Endothelial cell of umbilical vein (primary cell): ENCODE data around the gene MAP3K19. TPM values are rescaled to one million over a fixed set of nuclear protein-coding genes. Genes with fewer than 3 reads are reported as not detected.

ENCODE experiments used
- BruUV-seq: library from RNA; stranded (reverse); fragments of 400-500 nt; replicated peaks from 2 replicates; lab custom pipeline; 2021; lab: Mats Ljungman, UMichigan
- CTCF ChIA-PET: fragments of 300-600, 350-600 bp; sonication (Branson Sonifier 250); formaldehyde crosslinking; loops from one replicate; lab custom pipeline; 2021; ENCODE audit warnings: antibody characterized with exemption, inconsistent platforms; lab: Charles Lee
- POLR2A ChIA-PET: fragments of 300-600, 350-600 bp; sonication (Branson Sonifier 250); formaldehyde crosslinking; loops from one replicate; lab custom pipeline; 2021; ENCODE audit warnings: antibody characterized with exemption, inconsistent platforms; lab: Charles Lee
- DNase-seq: peaks from one replicate; pipeline ENCODE4 v3.0.0-alpha.2; 2011; ENCODE audit warnings: low read depth, low spot score
- FAIRE-seq: peaks from 2 replicates; lab custom pipeline; 2011; peaks lifted over from hg19 to GRCh38; lab: Jason Lieb, UNC
- H2AFZ ChIP-seq: 2 replicates; pipeline ENCODE4 v1.6.0; 2012; ENCODE audit warnings: low read depth, low read length, control low read depth, inconsistent platforms
- H3K27ac ChIP-seq: 2 replicates; pipeline ENCODE4 v1.5.1; 2011; ENCODE audit warnings: low read depth, mild to moderate bottlenecking, control low read depth, low read length, moderate library complexity; ENCODE audit not compliant: insufficient read depth
- H3K27me3 ChIP-seq, 2 experiments: 2 replicates each; pipeline versions ENCODE4 v1.6.0 to v1.6.1; 2011; ENCODE audit warnings: low read length in 2 of 2, mixed read lengths in 1 of 2; ENCODE audit not compliant: control insufficient read depth in 2 of 2, insufficient read depth in 2 of 2
- H3K36me3 ChIP-seq, 2 experiments: 2 replicates in 1 of 2; 3 replicates in 1 of 2; pipeline ENCODE4 v1.5.1; 2011; ENCODE audit warnings: low read length in 2 of 2, mild to moderate bottlenecking in 1 of 2, moderate library complexity in 1 of 2; ENCODE audit not compliant: control insufficient read depth in 2 of 2, insufficient read depth in 2 of 2; ENCODE audit errors: extremely low read depth in 1 of 2
- H3K4me1 ChIP-seq: 3 replicates; pipeline ENCODE4 v1.5.1; 2011; ENCODE audit warnings: mild to moderate bottlenecking, low read length; ENCODE audit not compliant: control insufficient read depth, insufficient read depth; ENCODE audit errors: extremely low read depth
- H3K4me2 ChIP-seq: 2 replicates; pipeline ENCODE4 v1.6.1; 2011; ENCODE audit warnings: low read length, control low read depth, mixed read lengths; ENCODE audit not compliant: insufficient read depth
- H3K4me3 ChIP-seq, 3 experiments: fragments of 200-600 bp in 1 of 3; sonication (generic), shearing (Covaris generic) in 1 of 3; replicated peaks in 1 of 3; 2 replicates each; pipeline ENCODE4 v1.5.1; 2011 to 2016; ENCODE audit warnings: control low read depth in 3 of 3, low read length in 3 of 3, mild to moderate bottlenecking in 2 of 3, inconsistent platforms in 1 of 3, low read depth in 1 of 3, moderate library complexity in 1 of 3; ENCODE audit not compliant: insufficient read depth in 1 of 3
- H3K79me2 ChIP-seq: 2 replicates; pipeline ENCODE4 v1.6.0; 2012; ENCODE audit warnings: low read length, inconsistent platforms; ENCODE audit not compliant: control insufficient read depth, insufficient read depth
- H3K9ac ChIP-seq: replicated peaks from 2 replicates; pipeline ENCODE3; 2011; ENCODE audit warnings: low read length, control low read depth; ENCODE audit not compliant: insufficient read depth; ENCODE audit errors: extremely low read depth
- H3K9me1 ChIP-seq: replicated peaks from 3 replicates; pipeline ENCODE4 v1.6.0; 2011; ENCODE audit warnings: mild to moderate bottlenecking, low read length; ENCODE audit not compliant: control insufficient read depth, insufficient read depth; ENCODE audit errors: extremely low read depth
- H3K9me3 ChIP-seq: replicated peaks from 2 replicates; pipeline ENCODE4 v1.5.1; 2012; ENCODE audit warnings: low read length, inconsistent platforms; ENCODE audit not compliant: control insufficient read depth, insufficient read depth
- H4K20me1 ChIP-seq: replicated peaks from 2 replicates; pipeline ENCODE3; 2011; ENCODE audit warnings: mild to moderate bottlenecking, low read length; ENCODE audit not compliant: control insufficient read depth, insufficient read depth; ENCODE audit errors: extremely low read depth
- EZH2 ChIP-seq: IDR thresholded peaks from 2 replicates; pipeline ENCODE4 v1.6.1; 2012; ENCODE audit warnings: borderline replicate concordance, low read depth, mild to moderate bottlenecking, moderate library complexity, low read length, inconsistent platforms; ENCODE audit not compliant: severe bottlenecking
- FOS ChIP-seq: IDR thresholded peaks from 2 replicates; pipeline ENCODE4 v1.6.1; 2011; ENCODE audit warnings: mild to moderate bottlenecking, low read length, moderate library complexity, borderline replicate concordance; ENCODE audit not compliant: insufficient read depth
- GATA2 ChIP-seq: IDR thresholded peaks from 2 replicates; pipeline ENCODE4 v1.7.0; 2011; ENCODE audit warnings: low read depth, mild to moderate bottlenecking, moderate library complexity, mixed read lengths, low read length; ENCODE audit not compliant: insufficient read length, insufficient read depth
- JUN ChIP-seq: IDR thresholded peaks from 2 replicates; pipeline ENCODE4 v1.6.1; 2011; ENCODE audit warnings: borderline replicate concordance, low read depth; ENCODE audit not compliant: insufficient read length, insufficient read depth
- MYC ChIP-seq: IDR thresholded peaks from one replicate; pipeline ENCODE4 v1.6.1; 2011; ENCODE audit warnings: mild to moderate bottlenecking, low read depth, low read length
- POLR2A ChIP-seq: IDR thresholded peaks from 2 replicates; pipeline ENCODE4 v1.6.1; 2012; ENCODE audit warnings: low read depth, mild to moderate bottlenecking, control low read depth, low read length
- POLR2AphosphoS5 ChIP-seq: IDR thresholded peaks from 2 replicates; pipeline ENCODE4 v1.6.1; 2012; ENCODE audit warnings: low read depth, mild to moderate bottlenecking, control low read depth, low read length, moderate library complexity; ENCODE audit not compliant: insufficient read depth
- dilution Hi-C: fragments of 300-500 bp; cut with MboI; formaldehyde crosslinking; loops from one replicate; pipeline ENCODE4 v1.15.0; 2019; ENCODE audit warnings: low sequenced_read_pairs; ENCODE audit not compliant: extremely low pct_ligation_motif_present
- intact Hi-C: fragments of 100-400 bp; cut with micrococcal nuclease; formaldehyde crosslinking; loops from one replicate; pipeline ENCODE4 v1.10.0; 2022
- polyA plus RNA-seq, 4 experiments: library from polyadenylated mRNA; depleted of rRNA in 3 of 4; stranded (reverse) in 3 of 4; unstranded in 1 of 4; fragments of >200 nt; gene quantifications; 2 replicates each; pipeline versions ENCODE4 v1.2.1 to v1.2.3, GENCODE V29; 2011 to 2012; ENCODE audit warnings: missing spikeins in 1 of 4
- total RNA-seq: library from RNA; stranded (reverse); gene quantifications from 2 replicates; pipeline ENCODE4 v1.2.3, GENCODE V29; 2021
- TF ChIP-seq, protein P1 (sequence below): IDR thresholded peaks from 2 replicates; pipeline ENCODE4 v1.6.1; 2011; ENCODE audit not compliant: insufficient read depth, insufficient read length
- TF ChIP-seq, protein P2 (sequence below), 2 donors: IDR thresholded peaks; 1 replicate in 1 of 2; 2 replicates in 1 of 2; pipeline ENCODE4 v1.5.1; 2011; ENCODE audit warnings: low read length in 2 of 2, mild to moderate bottlenecking in 2 of 2, moderate library complexity in 2 of 2, control low read depth in 1 of 2, inconsistent platforms in 1 of 2, low read depth in 1 of 2; ENCODE audit not compliant: insufficient read depth in 1 of 2; ENCODE audit errors: extremely low read depth in 1 of 2

MAP3K19 gene
- total and polyA plus RNA-seq, 2 donors (not counting 3 experiments of a cell fraction or from before 2014, with no cell fraction given), result not detected

DNA sequence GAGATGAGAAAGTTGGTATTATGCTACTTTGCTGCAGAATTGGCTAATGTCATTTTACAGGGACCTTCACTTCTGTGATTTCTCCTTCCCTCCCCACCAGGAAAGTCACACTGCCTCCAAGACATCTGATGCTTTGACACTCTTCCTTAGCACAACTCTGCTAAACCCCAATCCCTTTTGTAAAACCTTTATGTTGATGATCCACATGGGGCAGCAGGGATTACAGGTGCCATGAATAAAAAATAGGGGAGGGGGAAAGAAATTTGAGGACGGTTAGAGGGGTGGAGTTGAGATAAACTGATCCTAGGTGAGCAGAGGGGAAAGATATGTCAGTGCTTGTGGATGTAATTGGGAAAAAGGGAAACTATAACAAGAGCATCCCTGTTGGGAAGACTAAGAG is 102.3 kb downstream of the MAP3K19 start:
- Histone ChIP-seq H3K36me3 (peaks cover 7 to 18% of the 10 kb centered on the region in 2 experiments), H3K9me1 (no peaks in the 10 kb centered on the region), H3K4me2 (no peak overlapping the region), H3K4me1 (no peaks in the 10 kb centered on the region), H3K9ac (no peak overlapping the region), H3K27me3 (no peaks in the 10 kb centered on the region), H3K9me3 (no peaks in the 10 kb centered on the region), H3K4me3 (no peak overlapping the region), H4K20me1 (peaks cover under 1% of the 10 kb centered on the region), H2AFZ (no peak overlapping the region), H3K27ac (no peak overlapping the region), H3K79me2 (peaks cover 23% of the 10 kb centered on the region)
- FAIRE-seq, result no peak
- dilution Hi-C loops, result no loop called here
- CTCF ChIA-PET, result no interaction called here
- TF ChIP-seq, protein P1, sequence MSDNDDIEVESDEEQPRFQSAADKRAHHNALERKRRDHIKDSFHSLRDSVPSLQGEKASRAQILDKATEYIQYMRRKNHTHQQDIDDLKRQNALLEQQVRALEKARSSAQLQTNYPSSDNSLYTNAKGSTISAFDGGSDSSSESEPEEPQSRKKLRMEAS, result no peak
- TF ChIP-seq POLR2AphosphoS5 (no peak), POLR2A (no peak), FOS (no peak), EZH2 (no peak), GATA2 (no peak), MYC (no peak), JUN (no peak)
- TF ChIP-seq, protein P2, sequence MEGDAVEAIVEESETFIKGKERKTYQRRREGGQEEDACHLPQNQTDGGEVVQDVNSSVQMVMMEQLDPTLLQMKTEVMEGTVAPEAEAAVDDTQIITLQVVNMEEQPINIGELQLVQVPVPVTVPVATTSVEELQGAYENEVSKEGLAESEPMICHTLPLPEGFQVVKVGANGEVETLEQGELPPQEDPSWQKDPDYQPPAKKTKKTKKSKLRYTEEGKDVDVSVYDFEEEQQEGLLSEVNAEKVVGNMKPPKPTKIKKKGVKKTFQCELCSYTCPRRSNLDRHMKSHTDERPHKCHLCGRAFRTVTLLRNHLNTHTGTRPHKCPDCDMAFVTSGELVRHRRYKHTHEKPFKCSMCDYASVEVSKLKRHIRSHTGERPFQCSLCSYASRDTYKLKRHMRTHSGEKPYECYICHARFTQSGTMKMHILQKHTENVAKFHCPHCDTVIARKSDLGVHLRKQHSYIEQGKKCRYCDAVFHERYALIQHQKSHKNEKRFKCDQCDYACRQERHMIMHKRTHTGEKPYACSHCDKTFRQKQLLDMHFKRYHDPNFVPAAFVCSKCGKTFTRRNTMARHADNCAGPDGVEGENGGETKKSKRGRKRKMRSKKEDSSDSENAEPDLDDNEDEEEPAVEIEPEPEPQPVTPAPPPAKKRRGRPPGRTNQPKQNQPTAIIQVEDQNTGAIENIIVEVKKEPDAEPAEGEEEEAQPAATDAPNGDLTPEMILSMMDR (IDR thresholded peaks at IDR 0.05; ENCODE audit: extremely low read depth in 1 of 2, insufficient read depth in 1 of 2, low read depth in 1 of 2, low read length in 2 of 2), result no peak
- POLR2A ChIA-PET, result no interaction called here
- intact Hi-C loops, result no loop called here
- BruUV-seq, result no TSS peak
- no peak for DNase-seq
